ENCODE results near the gene PROSER2.
"Not testable (repeated sequence)": the region's sequence is repeated elsewhere in the genome, so short reads cannot be mapped to it uniquely, and the experiment has no call there.

PROSER2 gene

GRCh38 chr10:11838298-11838852 lies 15.2 kb downstream of the PROSER2 start:
- no peak for DNase-seq

DNA sequence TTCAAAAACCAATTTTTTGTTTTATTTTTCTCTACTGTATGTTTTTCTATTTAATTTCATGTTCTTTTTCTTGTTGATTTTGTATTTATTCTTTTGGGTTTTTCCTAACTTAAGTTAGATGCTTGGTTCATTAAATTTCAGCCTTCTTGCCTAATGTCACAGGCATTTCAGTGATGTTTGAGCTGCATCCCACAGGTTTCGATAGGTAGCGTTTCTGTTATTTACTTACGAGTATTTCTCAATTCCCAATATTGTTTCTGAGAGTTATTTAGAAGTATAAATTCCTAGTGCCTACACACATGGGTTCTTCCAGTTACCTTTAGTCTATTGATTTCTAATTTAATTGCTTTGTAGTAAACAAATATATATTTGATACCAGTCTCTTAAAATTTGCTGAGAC lies 18.2 kb downstream of the PROSER2 start:
- DNase-seq = no peak

DNA sequence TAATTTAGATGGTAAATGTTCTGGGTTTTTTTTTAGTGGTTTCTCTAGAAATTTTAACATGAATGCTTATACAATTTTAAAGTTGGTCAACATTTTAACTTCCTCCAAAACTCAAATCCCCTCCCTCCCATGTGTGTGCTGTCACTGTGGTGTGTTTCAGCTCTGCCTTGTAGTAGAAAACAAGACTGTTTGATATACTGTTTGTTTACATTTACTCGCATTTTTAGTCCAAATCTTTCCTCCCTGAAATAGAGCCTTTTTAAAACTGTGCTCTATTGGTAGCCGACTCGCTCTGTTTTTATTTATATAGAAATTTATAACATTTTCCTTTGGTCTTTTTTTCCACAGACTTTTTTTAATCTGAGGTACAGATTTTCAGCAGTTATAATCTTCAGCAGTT lies 19.3 kb downstream of the PROSER2 start:
- no peak for DNase-seq

DNA sequence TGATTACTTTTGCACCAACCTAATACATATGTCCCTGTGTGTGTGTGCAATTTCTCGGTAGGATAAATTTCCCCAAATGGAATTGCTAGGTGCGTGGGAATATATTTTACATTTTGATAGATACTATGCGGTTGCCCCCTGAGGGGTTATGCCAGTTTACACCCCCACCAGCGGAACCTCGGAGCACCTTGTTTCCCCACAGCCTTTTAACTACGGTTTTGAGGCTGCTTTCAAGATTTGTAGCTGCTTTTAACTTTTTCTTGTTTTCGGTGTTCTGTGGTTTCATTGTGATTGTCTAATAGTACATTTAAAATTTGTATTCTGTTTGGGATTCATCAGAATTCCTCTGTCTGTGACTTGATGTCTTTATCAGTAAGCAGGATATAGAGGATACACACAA lies 22.0 kb downstream of the PROSER2 start:
- DNase-seq = no peak

GRCh38 chr10:11846542-11846941 lies 23.4 kb downstream of the PROSER2 start:
- no peak for DNase-seq

GRCh38 chr10:11849277-11849676 lies 26.1 kb downstream of the PROSER2 start:
- DNase-seq = no peak

DNA sequence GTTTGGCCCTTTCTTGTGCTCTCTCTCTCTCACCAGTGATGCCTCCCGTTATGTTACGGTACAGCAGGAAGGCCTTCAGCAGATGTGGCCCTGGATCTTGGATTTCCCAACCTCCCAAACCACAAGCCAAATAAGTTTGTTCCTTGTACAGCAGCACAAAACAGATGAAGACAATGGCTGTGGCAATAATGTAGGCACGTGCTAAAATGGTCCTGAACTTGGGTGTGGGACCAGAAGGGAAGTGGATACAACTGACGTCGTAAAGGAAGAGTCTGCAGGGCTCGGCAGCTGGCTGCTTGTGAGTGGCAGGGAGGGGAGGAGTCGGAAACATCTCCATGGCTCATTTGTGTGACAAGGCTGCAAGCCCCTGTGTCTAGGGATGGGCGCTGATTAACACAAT lies 26.8 kb downstream of the PROSER2 start:
- DNase-seq = no peak

GRCh38 chr10:11851910-11852309 lies 28.8 kb downstream of the PROSER2 start:
- no peak for DNase-seq

- DNase-seq = not testable (repeated sequence)
Observed at GRCh38 chr10:11852637-11853036, 29.5 kb downstream of the PROSER2 start.

DNA sequence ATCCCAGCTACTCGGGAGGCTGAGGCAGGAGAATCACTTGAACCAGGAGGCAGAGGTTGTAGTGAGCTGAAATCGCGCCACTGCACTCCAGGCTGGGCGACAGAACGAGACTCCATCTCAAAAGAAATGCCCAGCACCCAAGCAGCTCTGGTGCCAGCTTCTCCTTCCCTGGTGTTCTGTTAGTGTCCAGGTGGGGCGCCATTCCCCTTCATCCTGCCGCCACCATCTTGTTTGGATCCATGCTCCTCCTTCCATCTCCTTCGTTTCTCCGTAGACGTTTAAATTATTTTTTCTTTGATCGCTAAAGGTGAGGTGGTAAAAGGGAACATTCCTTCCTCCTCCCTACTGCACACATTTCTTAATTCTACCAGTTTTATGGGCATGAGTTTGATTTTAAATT lies 30.3 kb downstream of the PROSER2 start:
- no peak for DNase-seq

GRCh38 chr10:11854301-11854700 lies 31.1 kb downstream of the PROSER2 start:
- DNase-seq = no peak

DNA sequence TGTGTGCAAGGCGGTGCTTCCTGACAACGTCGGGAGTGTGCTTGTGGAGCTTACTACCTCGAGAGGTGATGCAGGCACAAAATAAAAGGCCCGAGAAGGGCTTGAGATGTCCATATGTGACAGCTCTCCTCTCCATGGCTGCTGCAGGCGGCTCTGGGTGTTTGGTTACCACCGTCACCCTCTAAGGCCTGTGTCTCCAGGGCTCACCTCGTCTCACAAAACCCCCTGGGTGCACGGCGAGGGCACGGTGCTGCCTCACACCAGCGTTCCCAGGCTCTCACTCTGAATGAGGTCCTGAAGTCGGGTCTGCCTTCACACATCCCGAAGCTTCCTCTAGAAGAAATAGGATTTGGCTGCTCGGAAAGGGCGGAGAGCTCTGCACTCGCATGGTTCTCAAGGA lies 32.9 kb downstream of the PROSER2 start:
- no peak for DNase-seq

DNA sequence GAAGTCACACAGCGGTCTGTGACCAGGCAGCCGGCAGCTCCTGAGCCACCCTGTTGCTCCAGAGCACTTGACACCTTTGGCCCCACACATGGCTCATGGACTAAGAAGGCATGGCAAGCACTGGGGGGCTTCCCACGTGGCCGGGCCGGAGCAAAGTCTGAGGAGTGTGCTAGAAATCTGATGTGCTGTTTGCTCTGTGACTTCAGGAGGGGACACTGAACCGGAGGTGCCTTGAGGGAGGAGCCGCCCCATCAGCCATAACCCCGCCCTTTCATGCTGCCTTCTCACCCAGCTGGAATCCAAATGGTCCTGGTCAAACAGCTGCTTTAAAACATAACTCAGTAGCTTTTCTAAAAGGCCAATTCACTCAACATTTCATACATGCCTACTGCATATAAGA lies 33.5 kb downstream of the PROSER2 start:
- no peak for DNase-seq

DNA sequence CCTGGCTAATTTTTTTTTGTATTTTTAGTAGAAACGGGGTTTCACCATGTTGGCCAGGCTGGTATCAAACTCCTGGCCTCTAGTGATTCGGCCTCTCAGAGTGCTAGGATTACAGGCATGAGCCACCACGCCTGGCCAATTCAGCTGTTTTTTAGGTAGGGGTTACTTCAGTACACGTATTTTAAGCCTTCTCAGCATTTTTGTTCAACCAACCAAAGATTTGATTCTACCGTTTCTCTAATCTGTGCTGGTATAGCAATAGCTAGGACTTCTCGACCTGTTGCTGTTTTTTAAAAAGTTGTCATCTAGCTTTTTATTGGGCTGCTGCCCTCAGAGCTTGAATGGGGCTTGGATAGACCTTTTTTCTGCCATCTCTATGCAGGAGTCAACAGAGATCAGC lies 34.9 kb downstream of the PROSER2 start:
- DNase-seq = no peak

- DNase-seq = no peak
Observed at GRCh38 chr10:11861341-11861740, 38.2 kb downstream of the PROSER2 start.

DNA sequence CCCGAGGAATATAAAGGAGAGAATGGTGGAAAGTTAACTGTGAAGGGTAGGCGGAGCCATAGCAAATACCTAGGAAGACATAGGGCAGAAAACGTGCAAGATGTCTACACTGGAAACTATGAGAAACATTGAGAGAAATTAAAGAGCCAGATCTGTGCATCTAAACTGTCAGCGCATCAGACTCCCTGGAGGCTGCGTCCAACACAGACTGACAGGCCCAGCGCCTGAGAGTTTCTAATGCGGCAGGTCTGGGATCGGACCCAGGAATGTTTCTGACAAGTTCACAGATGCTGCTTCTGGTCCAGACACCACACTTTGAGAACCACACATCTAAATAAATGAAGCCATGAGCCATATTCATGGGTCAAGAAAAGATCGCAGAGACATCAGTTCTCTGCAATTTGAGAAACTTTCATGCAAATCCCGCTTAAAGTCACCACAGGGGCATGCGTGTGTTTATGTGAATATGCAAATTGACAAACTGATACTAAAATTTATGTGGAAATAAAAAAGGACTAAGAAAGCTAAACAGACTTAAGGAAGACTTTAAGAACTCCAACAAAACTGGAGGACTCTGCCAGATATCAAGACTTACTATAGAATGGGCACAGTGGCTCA lies 38.8 kb downstream of the PROSER2 start:
- DNase-seq = no peak

DNA sequence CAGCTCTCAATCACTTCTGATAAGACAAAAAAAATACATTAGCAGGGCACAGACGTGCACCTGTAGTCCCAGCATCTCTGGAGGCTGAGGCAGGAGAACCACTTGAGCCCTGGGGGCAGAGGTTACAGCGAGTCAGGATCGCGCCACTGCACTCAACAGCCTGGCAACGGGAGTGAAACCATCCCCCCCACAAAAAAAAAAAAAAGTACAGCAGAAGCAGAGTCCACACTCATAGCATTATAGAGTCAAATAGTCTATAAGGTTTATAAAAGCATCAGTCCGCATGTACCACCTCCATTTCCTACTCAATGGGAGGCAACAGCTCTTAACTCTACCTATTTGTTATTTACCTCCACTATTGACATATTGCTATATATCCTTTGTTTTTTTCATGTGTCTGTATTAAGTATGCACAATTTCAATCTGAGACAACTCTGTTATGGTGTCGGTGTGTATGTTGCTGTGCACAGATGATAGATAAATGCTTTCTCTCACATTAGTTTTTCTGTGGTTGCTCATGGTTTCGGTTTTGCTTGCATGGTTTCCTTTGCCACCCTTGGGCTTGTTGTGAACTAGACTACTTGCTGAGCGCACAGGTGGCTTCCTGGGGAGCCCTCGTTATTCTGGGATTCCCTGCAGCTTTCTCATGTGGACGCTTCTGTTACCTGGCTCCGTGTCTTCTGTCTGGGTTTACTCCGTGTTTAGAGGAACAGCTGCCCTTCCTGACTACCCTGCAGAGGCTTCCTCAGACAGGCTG lies 40.4 kb downstream of the PROSER2 start:
- no peak for DNase-seq

GRCh38 chr10:11864727-11865126 lies 41.6 kb downstream of the PROSER2 start:
- DNase-seq = no peak

GRCh38 chr10:11865561-11865960 lies 42.4 kb downstream of the PROSER2 start:
- no peak for DNase-seq

- DNase-seq = no peak
Observed at GRCh38 chr10:11866199-11866925, 43.2 kb downstream of the PROSER2 start.

GRCh38 chr10:11869219-11869618 lies 46.1 kb downstream of the PROSER2 start:
- no peak for DNase-seq

DNA sequence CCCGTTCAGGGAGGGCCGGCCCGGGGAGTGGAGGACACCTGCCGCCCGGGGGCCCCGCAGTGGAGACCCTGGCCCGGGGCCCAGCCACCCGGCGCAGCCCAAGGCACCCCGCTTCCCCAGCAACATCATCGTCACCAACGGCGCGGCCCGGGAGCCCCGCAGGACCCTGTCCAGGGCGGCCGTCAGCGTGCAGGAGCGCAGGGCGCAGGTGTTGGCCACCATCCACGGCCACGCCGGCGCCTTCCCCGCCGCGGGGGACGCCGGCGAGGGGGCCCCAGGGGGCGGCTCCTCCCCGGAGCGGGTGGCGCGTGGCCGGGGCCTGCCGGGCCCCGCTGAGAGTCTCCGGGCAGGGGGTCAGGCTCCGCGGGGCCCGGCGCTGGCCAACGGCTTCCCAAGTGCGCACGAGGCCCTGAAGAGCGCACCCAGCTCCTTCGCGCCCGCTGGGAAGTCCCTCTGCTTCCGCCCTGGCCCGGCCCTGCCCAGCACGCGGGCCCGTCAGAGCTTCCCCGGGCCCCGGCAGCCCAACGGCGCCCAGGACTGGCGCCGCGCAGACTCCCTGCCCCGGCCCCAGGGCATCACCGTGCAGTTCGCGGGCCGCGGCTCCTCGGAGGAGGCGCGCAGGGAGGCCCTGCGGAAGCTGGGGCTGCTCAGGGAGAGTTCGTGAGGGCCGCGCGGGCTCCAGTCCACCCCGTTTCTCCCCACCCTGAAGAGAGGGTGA lies 46.7 kb downstream of the PROSER2 start:
- no peak for DNase-seq

DNA sequence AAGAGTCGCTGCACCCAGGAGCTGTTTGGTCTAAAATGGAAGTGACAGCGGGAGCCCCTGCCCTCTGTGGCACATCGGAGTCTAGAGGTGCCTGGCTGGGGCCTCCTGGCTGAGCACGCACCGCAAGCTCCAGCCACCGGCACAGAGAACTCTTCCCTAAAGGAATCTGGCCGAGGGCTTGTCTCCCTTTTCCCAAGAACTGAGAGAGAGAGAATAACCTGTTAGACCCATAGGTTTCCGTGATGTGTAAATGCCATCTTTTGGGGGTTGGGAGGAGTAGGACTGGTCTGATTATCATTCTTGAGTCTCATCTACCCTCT lies 47.3 kb downstream of the PROSER2 start:
- DNase-seq = no peak

All from left hindlimb (tissue), 1 donor.